ENCODE data around the gene KRT33B.
"Not testable (repeated sequence)": the region's sequence is repeated elsewhere in the genome, so short reads cannot be mapped to it uniquely, and the experiment has no call there.

KRT33B gene

DNA sequence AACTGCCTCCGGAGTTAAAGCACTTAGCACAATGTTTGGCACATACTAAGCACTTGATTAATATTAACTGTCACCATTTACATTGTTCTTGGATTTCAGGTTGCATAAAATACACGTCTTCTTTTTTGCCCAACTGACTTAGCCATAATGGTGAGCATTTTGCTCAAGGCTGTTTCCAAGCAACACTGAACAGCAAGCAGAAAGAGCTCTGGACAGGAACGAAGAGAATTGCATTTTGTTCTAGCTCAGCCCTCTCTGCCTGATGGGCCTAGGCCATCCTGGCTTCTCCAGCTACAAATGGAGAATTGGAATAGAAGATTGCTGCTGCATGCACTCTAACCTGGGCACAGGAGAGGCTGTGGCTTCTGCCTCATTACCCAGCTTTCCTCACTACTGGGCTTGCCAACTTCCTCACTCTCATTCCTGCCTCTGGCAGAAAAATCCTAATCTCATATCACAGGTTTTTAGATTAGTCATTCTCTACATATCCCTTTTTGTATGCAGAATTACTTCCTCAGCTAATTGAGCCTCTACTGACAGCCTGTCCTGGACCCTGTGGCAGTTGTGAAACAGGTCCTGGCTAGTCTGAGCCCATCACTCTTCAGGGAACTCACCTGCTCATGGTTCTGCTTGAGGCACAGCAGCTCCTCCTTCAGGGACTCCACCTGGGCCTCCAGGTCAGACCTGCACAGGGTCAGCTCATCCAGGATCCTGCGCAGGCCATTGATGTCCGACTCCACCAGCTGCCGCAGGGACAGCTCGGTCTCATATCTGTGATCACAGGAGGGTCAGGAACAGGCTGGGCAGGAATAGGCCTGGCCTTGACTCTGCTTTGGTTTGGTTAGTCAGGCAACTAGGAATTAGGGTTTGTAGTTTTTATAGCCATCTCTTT is 21.5 kb downstream of the KRT33B start:
- DNase-seq (ENCODE audit: low spot score): no peak

GRCh38 chr17:41346421-41346820 is 23.2 kb downstream of the KRT33B start:
- not testable (repeated sequence) for DNase-seq (ENCODE audit: low spot score)

GRCh38 chr17:41345992-41346391 is 23.6 kb downstream of the KRT33B start:
- DNase-seq (ENCODE audit: low spot score): no peak

GRCh38 chr17:41343029-41343428 is 26.6 kb downstream of the KRT33B start:
- no peak for DNase-seq (ENCODE audit: low spot score)

DNA sequence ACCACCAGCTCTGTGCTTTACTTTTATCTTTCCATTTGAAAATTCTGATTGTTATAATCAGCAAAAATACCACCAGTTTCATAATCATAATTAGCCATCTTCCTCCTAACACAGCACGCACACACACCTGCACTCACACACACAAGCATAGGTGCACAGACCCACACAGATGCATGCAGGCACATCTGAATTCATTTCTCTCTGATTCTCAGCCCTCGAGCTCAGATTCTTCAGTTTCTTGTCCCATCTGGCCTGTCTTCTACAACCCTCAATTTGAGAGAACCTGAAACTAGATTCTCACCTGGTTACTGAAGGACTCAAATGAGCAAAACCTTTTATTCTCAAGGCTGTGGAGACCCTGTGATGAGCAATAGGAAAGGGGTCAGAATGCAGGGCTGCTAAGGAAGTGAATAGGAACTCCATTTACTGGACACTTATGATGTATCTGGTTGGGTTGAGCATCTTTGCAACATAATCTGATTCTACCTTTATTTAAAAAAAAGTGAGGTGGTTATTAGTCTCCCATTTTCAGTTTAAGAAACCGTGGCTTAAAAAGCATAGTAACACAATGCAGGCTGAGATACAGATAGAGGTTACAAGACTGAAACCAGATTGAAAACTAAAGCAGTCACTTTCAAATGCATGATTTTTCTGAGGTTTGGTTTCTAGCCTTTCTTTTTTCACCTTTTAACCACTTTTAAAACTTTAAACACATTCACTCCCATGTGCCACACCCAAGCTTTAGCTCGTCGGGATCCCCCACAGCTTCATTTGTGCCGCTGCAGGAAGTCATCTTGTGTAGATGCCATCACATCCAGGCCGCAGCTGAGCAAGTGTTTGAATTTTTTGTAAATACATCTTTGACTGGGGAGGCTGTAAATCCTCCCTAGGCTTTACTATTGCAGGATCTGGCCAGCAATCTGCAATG is 28.4 kb downstream of the KRT33B start:
- DNase-seq (ENCODE audit: low spot score): peak; percentile 80

DNA sequence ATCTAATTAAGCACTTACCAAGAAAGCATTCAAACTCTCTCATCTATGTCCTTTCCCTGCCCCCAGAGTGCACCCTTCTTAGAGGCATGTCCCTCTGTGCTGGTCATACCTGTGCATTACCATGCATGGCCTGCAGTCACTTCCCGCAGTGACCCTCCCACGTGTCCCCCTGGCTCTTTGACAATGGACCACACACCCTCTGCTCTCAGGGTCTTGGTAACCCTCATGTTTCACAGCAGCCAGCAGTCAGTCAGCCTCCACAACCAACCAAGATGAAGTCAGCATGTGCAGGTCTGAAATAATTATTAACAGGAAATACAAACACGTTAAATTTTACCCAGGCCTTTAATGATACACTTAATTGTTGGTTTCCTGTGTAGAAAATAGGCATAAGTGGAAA is 29.1 kb downstream of the KRT33B start:
- DNase-seq (ENCODE audit: low spot score): peak; percentile 13

DNA sequence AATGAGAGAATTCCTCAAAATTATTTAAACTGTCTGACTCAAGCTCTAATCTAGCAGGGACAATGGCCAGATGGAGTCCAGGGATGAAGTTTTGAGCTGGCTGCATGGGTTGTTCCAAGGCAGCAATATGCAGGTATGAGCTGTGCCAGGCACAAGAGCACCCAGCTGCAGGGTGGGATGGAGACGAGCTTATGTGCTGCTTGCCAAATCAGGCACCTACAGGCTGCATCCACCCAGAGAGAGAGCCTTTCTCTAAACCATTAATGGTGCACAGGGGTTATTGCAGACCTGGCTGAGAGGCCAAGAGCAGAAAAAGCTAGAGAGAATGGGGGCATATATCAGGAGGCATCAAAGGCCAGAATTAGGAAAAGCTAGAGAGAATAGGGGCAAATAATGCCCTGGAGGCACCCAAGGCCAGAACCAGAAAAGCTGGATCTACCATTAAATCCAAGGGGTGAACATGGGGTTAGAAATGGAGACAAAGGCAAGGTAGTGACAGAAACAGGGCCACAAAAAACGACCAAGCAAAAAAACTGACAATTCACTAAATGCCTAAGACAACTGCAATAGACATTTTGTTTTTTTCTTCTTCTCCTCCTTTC is 29.9 kb downstream of the KRT33B start:
- no peak for DNase-seq (ENCODE audit: low spot score)

DNA sequence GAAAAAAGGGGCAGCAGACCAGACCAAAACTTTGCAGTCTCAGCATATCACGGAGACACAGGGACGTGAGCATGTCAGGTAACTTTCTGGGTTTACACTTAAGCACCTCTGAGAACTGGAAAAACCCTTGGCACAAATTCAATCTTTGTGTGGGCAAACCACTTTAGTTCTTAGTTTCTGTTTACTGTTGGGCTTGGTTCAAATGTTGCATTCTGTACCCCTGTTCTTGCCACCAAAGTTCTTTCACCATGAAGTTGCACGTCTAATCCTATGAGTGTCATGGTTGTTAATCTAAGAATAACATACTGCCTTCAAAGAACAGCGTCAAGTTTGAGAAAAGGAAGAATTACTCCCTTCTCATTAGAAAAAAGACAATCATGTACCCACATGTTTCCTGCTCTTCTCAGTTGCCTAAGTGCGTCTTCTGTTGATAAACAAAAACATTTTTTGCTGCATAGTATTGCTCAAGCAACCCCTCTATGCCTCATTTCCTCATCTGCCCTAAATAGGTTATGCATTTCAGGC is 30.6 kb downstream of the KRT33B start:
- peak; percentile 89 for DNase-seq (ENCODE audit: low spot score)

DNA sequence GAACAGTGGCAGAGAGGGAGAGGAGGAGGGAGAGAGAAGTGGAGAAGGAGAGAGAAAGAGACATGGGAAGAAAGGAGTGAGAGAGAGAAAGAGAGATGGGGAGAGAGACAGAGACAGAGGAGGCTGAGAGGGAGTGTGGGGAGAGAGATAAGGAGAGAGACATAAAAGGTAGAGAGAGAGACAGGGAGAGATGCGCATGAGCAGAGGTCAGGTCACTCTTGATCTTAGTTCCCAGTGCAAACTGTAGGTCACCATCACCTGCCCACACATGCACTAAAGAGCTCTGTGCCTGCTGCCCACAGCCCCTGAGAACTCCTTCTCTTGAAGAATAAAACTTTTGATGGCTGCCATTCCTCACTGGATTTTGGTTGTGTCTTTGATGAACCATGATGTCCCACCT is 33.9 kb downstream of the KRT33B start:
- no peak for DNase-seq (ENCODE audit: low spot score)

DNA sequence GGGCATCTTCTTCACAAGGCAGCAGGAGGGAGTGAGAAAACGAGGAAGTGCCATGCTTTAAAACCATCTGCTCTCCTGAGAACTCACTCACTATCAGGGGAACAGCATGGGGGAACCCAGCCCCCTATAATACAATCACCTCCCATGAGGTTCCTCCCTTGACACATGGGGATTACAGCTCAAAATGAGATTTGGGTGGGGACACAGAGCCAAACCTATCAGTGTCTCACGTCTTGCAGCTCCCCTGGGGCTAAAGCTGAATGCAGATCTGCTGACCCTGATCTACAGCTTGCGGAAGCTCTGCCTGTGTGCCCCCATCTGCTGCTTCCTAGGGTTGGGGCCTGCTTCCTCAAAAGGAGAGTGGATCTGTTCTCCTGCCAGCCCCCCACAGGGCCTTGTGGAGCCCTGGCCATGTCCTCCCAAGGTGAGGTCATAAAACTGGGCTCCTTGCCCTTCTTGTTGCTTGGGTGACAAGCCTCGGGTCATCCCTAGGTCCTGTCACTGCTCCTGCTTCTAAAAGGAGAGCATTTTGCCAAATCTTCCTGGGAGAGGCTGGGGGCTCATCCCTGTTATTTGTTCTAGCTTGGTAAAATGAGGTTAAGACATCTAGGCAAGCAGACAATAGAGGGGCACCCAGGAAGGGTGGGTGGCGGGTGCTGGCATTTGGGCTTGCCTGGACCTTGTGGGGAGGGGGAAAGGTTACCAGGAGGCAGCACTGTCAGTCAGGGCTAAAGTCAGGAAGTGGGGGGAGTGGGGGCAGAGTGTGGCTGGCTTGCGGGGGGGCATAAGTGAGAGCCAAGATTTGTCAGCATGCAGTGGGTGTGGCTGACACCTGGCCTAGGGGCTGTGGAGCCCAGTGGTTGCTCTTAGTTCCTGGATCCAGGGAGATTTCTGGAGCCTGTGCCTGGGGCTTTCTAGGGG is 35.0 kb downstream of the KRT33B start:
- peak; percentile 27 for DNase-seq (ENCODE audit: low spot score)

DNA sequence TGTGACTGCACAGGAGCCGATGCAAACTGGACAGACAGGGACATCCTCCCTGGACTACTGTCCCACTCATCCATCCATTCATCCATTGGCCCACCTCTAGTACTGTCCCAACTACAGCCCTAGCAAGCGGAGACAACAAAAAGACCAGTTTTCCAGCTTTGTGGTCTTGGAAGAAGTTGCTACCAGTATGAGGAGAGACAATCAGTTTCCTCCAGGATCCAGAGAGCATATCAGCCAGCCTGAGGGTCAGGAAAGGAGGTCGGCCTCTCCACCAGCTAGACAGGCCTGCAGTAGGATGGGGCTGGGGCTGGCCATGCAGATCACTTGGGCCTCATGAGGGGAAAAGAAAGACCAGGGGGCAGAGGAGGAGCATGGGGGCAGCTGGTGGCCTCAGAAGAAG is 35.8 kb downstream of the KRT33B start:
- no peak for DNase-seq (ENCODE audit: low spot score)

- no peak for DNase-seq (ENCODE audit: low spot score)
Observed at GRCh38 chr17:41333098-41333497, 36.5 kb downstream of the KRT33B start.

- no peak for DNase-seq (ENCODE audit: low spot score)
Observed at GRCh38 chr17:41332239-41332638, 37.4 kb downstream of the KRT33B start.

DNA sequence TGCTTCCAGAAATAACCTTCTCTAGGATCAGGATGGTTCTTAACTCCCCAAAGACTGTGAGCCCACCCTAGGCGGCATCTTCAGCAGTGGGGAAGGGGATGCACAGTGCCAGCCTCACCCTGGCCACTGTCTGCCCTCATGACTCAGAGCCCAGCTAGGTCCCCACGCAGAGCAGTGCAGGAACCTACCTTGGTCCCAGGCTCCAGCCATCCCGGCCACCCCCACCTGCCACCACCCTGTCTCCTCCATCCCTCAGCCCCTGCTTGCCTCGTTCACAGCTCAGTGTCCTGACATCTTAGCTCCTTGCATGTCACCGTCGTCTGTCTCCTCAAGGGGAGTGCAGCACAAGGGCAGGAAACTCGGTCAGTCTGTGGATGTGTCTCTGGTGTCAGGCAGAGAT is 38.0 kb downstream of the KRT33B start:
- DNase-seq (ENCODE audit: low spot score): no peak

GRCh38 chr17:41329279-41329948 is 40.2 kb downstream of the KRT33B start:
- no peak for DNase-seq (ENCODE audit: low spot score)

- no peak for DNase-seq (ENCODE audit: low spot score)
Observed at GRCh38 chr17:41328207-41328606, 41.4 kb downstream of the KRT33B start.

- DNase-seq (ENCODE audit: low spot score): no peak
Observed at GRCh38 chr17:41327411-41328120, 42.0 kb downstream of the KRT33B start.

- peak; percentile 32 for DNase-seq (ENCODE audit: low spot score)
Observed at GRCh38 chr17:41326173-41327145, 43.2 kb downstream of the KRT33B start.

DNA sequence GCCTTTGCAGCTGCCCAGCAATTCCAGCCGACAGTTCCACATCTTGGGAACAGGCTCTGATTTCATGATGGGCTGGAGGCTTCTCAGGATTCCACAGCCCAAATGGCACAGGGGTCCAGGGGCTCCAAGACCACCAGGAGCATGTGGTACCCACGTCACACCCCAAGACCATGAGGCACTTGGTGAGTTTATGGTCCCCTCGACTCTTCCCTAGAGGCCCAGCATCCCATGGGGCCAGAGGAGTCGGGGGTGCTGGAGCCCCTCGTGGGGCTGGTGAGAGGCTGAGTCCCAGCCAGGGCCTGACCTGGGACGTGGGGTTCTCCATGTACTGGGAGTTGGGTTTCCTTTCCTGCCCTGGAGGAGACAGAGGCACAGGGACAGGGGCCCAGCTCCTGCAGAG is 44.0 kb downstream of the KRT33B start:
- no peak for DNase-seq (ENCODE audit: low spot score)

Measured in CD4-positive, alpha-beta T cell treated with Interleukin-2 at 100 ng/mL for 4 hours (primary cell).